Measurements from ENCODE around the gene PHF12.

GRCh38 chr17:28929787-28930186 lies 21.5 kb downstream of the PHF12 start:
- TF ChIP-seq CTCF (IDR thresholded peaks at IDR 0.05; ENCODE audit: low read depth, low read length, poor library complexity, severe bottlenecking) (no peak), EZH2phosphoT487 (IDR thresholded peaks at IDR 0.05; ENCODE audit: borderline replicate concordance, low read length) (no peak)
